GM11168 (cell line): ENCODE results near the gene FAM110D.

Source experiments
- in situ Hi-C: fragments of 300-500 bp; cut with MboI; formaldehyde crosslinking; loops from one replicate; pipeline ENCODE4 v1.12.0; 2022; ENCODE audit warnings: low sequenced_read_pairs; ENCODE audit not compliant: unreplicated experiment

The FAM110D gene

DNA sequence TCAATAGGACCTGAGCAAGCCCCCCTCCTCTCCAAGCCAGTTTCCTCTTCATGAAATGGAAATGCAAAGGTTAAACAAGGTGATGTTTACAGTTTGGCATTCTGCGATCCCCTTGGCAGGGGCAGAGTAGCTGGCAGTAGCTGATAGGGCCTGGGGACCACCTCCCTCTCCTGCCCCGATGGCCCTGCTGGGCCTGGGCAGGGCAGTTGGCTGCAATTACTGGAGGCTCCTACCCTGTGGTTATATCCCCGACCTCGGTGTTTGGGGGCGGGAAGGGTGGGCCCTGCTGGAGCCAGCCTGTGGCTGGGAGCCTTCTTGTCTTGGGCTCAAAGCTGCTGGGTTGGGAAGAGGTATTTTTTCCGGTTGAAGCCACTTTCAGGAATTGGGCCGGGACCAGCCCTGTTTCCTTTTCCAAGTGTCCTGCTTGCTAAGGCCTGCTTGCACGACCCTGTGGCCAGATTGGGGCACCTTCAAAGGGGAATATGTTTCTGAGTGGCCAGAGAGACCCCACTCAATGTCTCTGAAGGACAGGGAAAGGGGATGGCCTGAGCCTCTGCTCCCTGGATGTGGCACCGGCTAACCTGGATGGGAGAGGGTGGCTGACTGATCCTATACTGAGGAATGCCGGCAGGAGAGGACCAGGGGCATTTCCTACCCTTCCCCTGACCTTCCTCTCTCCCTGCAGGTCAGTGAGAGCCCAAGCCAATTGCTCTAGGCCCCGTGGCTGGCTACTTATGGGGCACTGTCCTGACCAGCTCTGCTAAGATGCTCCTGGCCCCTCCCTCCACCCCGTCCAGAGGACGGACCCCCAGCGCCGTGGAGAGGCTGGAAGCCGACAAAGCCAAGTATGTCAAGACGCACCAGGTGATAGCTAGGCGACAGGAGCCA lies 1.9 kb downstream of the FAM110D start:
- in situ Hi-C loops, result no loop called here

DNA sequence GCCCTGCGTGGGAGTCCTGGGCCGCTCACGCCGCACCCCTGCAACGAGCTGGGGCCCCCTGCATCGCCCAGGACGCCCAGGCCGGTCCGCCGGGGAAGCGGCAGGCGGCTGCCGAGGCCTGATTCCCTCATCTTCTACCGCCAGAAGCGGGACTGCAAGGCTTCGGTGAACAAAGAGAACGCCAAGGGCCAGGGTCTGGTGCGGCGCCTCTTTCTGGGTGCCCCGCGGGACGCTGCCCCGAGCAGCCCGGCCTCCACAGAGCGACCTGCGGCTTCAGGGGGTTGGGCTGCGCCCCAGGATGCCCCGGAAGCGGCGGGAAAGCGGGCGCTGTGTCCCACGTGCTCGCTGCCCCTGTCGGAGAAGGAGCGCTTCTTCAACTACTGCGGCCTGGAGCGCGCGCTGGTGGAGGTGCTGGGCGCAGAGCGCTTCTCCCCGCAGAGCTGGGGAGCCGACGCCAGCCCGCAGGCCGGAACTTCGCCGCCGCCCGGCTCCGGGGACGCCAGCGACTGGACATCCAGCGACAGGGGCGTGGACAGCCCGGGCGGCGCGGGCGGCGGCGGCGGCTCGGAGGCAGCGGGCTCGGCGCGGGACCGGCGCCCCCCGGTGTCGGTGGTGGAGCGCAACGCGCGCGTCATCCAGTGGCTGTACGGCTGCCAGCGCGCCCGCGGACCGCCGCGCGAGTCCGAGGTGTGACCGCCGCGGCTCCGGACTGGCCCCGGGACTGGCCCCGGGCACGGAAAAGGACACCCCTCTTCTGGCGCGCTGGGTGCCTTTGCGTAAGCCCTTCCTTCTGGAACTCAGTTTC lies 2.7 kb downstream of the FAM110D start:
- in situ Hi-C loops, result no loop called here

DNA sequence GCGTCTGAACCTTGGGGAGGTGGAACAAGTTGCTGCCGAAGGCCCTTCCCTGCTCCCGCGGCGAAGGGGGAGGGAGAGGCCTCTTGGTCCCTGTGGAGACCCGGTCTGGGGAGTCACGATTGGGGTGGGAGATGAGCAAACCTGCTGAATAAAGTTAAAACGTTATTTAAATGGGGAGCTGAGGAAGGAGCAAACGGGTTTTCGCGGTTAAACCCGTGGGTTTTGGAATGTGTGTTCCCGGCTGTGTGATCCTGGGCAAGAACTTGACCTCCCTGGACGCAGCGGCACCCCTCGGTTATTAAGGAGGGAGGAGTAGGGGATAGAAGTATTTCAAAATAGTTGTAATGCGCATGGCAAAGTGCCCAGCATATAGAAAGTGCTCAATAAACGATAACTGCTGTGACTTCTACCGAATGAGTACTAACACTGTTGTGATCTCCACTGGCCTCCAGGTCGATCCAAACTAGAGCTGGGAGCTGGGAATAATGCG lies 3.4 kb downstream of the FAM110D start:
- in situ Hi-C loops, result no loop called here

DNA sequence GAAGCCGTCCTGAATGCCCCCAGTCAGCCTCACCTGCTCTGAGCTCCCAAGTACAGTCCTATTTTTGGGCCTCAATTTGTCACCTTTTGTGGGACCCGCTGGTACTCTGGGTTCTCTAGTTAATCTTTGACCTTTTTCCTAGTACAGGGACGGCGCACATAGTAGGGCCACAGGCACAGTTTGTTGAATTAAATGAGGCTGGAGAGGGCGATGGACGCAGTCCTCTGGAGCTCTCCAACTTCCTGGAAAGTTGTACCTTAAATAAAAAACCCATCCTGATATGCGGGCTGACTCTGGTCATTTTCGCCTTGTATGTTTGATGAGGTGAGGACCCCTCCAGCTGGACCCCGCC lies 4.8 kb downstream of the FAM110D start:
- in situ Hi-C loops, result no loop called here

DNA sequence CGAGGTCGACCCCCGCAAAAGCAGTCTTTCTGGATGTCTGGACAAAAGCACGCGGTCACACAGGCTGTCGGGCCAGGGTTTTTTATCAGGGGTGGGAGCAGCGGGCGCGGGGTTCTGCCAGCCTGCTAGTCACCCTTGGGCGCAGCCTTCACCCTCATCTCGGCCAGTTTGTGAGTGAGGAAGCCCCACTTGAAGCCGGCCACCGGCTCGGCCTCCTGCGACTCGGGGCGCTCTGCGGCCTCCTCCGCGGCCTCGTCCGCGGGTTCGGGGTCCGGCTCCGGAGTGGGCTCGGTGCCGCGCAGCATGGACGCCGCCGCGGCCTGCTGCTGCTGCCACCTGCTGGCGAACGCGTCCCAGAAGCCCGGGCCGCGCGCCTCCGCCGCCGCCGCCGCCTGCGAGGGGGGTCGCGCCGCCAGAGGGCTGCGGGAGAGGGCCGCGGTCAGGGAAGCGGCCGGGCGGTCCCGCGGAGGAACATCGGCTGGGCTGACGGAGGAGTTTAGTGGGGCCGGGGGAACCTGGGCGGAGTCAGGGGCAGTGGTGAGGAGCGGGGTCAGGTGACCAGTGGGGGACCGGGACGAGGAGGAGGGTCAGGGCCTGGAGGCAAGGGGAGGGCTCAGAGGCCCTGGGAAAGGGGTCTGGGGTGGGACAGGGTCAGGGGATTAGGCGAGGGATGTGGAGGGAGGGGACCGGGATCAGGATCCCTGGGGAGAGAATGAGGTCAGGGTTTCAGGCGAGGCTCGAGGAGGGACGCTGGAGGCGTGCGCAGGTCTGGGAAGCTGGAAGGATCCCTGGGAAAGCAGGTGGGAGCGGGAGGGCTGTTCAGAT lies 5.4 kb downstream of the FAM110D start:
- in situ Hi-C loops, result no loop called here

DNA sequence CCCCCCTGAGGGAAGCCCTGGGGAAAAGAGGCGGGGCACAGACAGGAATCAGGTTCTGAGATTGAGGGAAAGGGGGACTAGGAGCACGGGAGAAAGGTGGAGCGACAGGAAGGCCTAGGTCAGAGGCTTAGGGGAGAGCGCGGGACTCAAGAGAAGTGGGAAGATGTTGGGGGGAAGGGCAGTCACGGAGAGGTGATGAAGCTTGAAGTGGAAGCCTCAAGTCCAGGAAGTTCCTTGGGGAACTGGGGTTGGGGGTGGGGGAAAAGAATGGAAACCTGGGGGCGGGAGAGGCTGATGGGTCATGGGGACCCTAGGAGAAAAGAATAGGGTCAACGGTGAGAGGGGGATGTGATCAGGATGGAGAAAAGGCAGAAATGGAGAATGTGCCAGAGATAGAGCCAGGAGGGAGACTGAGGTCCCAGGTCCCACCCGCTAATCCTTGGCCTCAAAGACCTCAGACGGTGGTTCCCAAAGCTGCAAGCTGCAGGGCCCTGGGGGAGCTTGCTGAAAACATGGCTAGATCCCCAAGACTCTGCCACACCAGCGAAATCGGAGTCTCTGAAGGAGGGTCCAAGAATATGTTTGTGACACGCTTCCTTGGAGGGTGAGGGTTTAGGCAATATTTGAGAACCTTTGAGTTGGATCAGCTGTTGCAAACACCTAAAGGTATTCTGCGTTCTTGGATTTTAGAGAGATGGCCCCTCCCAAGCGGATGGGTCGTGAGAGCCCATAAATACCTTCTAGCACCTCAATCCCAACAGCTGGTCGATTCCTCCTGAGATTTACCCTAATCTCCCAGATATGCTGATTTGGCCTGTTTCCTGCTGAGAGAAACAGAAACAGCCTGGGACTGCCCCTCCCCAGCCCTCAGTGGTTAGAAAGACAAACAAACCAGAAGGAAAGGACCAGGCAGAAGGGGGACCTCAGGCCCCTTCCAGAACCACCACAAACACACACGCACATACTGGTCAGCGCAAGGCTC lies 6.3 kb downstream of the FAM110D start:
- in situ Hi-C loops, result no loop called here

DNA sequence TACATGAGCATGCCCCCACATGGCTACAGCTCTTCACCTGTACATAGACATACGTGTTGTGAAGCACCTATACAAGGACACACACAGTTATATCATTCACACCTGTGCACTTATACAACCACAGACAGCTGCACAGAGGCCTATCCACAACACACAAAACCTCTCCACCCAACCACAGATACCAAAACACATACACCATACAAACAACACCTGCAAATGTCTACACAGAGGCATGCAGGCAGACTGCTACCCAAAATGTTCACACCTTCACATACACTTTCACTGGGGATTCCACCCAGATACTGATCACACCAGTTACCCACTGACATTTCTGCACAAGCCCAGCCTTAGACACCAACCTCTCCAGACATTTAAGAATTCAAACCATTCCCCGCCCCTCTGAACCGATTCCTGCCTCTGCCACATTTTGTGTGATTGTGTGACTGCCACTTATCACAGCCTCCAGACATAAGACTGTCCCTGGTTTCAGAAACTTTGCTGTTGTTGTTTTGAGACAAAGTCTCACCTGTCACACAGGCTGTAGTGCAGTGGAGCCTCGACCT lies 7.9 kb downstream of the FAM110D start:
- in situ Hi-C loops, result no loop called here

DNA sequence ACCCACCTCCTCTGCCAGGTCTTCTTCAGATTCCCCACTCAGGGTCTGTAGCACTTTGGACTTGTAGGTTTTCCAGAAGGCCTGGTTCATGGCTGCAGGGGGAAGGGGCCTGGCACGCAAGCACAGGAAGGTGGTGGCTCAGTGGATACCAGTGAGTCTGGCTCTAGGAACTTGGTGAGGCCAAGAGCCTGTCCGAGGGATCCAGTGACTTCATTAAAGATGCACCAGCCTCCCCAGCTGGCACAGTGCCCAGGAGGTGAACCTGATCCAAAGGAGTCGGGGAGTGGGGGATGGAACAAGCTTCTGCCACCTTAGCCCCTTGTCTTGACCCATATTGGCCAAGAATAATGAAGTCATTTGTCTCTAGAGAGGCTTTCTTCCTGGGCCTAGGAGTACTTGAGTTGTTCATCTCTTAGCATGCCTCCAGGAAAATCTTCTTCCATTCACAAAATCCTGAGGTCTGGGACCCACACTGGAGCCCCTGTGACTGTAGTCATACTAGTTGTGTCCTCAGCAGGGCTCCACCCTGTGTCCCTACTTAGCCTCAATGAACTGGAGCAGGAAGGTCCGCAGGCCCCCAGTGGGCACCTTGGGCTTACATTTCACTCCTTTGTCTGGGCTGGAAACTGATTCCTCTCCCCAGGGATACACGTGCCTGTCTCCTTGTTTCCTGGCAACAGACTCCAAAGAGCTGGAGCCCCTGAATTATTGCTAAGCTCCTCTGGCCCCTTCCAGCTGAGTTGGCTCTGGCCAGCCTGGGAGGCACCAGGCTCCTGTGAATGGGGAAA lies 9.7 kb downstream of the FAM110D start, which contains the start of gene C1orf232:
Gene C1orf232, minus strand, starts transcription at position 554 of the 788 bp plus-strand sequence. Its CDS starts 464 bp downstream, at position 90.
- in situ Hi-C loops, result no loop called here

DNA sequence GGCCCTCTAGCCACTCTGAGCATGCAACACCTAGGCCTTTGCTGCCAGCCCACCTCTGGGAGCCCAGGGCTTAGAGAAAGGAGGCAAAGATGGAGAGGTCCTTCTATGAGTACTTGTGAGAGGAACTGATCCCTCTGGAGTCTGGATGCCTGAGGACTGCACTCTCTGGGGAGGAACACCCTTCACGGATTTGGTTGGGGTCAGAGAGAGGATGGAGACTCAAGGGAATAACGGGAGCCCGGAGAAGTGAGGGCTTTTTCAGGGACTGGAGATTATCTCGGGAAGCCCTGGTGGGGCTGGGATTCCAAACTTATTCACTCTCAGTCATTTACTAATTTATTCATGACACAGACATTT lies 10.3 kb downstream of the FAM110D start:
- in situ Hi-C loops, result no loop called here

DNA sequence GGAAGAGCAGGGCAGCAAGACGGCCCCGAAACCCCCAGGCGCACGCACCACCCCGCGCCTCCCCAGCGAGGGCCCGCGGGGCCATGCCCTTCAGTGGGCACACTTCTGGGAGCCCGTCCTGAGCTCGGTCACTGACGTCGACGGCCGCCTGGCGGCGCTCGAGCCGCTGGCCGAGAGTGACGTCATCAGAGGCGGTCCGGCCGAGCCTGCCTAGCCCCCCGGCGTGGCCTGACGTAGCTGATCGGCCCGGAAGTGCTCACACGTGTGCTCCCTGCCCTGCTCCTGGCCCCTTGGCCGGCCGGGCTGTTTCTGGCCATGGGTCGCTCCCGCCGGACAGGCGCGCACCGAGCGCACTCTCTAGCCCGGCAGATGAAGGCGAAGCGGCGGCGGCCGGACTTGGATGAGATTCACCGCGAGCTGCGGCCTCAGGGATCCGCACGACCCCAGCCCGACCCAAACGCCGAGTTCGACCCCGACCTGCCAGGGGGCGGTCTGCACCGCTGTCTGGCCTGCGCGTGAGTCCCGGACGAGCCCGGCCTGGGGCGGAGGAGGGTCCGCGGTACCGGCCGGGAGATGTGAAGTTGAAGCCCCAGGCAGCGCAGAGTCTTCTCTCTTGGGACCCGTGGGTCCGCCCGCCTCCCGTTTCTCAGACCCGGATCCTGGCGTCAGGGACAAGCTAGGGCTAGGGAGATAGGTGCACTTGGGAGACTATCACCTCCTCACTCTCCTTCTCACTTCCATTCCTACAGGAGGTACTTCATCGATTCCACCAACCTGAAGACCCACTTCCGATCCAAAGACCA lies 11.0 kb downstream of the FAM110D start, which contains the start of gene ZNF593:
Gene ZNF593, plus strand, starts transcription at position 240 of the 803 bp plus-strand sequence. Its CDS starts 76 bp downstream, at position 316.
- in situ Hi-C loops, result no loop called here

DNA sequence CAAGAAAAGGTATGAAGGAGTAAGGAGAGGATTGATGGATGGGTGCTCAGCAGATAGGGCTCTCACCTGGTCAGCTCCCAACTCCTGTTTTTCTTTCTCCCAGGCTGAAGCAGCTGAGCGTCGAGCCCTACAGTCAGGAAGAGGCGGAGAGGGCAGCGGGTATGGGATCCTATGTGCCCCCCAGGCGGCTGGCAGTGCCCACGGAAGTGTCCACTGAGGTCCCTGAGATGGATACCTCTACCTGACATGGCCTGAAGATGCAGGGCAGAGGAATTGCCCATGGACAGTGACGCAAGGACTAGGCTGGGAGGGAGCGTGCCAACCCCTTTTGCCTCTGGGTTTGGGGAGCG lies 11.6 kb downstream of the FAM110D start:
- in situ Hi-C loops, result no loop called here

DNA sequence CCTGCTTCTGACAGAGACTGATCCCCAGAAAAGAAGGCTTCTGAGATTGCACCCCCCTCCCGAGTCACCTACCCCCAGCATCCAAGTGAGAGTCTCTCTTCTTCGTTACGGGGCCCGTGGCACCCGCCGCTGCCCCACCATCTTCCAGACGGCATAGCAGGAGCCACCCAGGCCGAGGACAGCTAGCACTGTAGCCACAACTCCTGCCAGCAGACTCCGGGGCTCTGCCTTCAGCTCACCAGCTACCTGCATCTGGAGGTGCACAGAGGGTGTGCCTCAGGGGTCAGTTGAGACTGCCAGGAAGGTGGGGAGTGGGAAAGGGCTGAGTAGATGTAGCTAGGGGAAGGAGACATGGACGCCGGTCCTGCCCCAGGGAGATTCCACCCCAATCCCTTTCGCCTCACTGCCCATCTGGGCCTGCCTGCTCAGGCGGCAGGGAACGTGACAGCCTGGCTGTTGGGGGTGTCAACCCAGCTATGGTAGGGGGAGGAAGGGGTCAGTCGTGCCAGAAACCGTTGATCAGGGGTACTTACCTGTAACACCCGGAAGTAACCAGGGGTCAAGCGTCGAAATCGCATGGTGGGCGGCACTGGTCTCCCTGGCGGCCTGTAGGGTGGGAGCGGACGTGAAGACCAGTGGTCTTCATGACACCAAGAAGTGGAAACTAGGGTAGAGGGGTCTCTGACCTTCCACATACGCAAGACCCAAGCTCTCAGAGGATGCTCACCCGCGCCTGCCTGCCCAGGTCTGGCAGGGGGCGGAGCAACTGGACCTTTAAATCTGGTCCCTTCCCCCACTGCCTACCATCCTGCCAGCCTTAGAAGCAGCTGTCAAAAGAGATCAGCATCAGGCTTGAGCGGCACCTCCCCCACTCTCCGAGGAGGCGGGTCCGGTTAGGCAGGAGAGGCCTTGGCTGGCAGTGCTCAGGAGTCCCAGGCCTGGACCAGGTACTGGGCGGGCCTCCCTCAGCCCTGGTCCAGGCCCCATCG lies 12.5 kb downstream of the FAM110D start, which contains the start of gene ZNF593OS:
Gene ZNF593OS, minus strand, starts transcription at position 749 of the 989 bp plus-strand sequence. Its CDS starts 171 bp downstream, at position 578.
- in situ Hi-C loops, result no loop called here

DNA sequence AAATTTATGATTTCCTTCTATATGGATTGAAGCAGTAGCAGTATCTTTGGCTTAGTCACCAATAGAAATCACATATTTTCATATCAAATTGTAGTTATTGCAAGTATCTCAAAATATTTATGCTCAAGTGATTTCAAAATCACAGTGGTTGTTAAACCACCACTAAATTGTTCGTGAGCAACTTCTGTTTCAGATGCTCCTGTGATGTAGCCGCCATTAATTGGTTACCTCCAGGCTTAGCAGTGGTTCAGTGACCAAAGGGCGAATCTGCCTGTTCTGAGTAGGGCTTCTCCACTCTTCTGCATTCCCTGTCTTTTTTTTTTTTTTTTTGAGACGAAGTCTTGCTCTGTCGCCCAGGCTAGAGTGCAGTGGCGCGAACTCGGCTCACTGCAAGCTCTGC lies 16.5 kb downstream of the FAM110D start:
- in situ Hi-C loops, result no loop called here

DNA sequence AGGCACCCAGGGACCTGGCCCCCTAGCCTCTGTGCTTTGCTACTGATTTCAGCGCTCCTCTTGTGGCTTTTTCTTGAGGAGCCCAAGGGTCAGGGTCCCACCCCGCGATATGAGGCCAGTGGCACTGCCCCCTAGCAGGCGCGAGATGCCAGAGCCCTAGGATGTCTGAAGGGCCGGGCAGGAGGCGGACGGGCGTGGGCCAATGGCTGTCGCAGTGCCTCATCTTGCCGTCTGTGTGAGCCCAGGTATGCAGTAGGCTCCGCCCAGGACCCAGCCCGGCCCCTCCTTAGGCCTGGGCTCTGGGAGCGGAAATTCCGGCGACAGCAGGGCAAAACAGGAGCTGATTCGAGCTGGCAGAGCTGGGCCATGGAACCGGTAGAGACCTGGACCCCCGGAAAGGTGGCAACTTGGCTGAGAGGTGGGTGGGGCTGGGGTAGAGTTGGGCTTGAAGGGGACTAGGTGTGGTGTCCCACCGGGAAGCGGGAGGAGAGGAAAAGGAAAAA lies 18.4 kb downstream of the FAM110D start, which contains the start of gene CNKSR1:
Gene CNKSR1, plus strand, starts transcription at position 310 of the 503 bp plus-strand sequence. Its CDS starts 57 bp downstream, at position 367.
- in situ Hi-C loops, result no loop called here

DNA sequence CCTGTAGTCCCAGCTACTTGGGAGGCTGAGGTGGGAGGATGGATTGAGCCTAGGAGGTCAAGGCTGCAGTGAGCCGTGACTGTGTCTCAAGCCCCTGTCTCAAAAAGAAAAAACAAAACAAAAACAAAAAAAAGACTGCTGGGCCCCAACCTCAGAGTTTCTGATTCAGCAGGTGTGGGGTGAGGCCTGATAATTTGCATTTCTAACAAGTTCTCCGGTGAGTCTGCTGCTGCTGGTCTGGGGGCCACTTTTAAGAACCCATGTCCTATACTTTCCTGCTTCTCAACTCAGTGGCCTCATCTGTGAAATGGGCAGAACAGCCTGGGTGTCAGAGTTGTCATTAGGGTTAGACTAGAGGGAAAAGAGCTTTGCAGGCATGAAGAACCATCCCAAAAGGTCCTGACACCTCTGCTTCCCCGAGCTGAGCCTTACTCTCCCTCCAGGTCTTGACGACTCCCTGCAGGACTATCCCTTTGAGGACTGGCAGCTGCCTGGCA lies 21.2 kb downstream of the FAM110D start:
- in situ Hi-C loops, result no loop called here
